ENCODE results near the gene PTOV1.

The PTOV1 gene

DNA sequence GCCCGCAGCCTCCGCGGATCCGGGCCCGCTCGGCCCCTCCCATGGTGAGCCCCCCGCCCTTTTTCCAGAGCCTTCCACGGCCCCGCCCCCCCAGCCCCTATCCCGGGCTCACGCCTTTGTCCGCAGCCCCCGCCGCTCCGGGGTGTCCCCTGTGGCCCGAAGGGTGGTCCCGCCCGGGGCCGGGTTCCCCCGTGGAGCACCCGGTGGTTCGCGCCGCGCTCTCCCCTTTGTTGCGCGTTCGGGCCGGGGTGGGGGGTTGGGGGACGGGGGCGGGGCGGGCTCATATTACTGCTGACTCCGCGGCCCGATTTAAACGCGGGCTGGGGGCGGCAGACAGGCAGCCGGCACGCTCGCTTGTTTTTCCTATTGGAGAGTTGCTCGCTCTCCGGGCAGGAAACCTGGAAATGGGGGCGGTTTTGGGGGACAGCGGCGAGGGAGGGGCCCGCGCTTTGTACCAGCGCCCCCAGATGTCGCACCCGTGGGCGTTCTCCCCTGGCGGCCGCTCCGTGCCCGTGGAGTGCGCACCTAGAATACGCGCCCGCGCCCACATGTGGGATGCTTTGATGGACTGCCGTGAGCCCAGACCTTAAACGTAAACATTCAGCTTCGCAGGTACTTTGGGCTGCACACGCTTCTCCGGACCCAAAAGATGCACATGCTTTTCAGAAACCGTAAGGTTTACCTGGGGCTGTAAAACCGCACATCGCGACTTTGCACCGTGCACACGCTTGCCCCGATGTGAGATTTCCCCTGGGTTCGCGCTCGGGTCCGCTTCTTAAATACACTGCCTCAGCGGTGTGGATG lies 699 bp downstream of the PTOV1 start:
- Histone ChIP-seq H3K4me1 (ENCODE audit: control insufficient read depth, insufficient read depth, low read length) (peaks cover 17% of the 10 kb centered on the region; the same call in 1 of the 2 replicates), H3K27ac (ENCODE audit: extremely low read depth, low read depth, low read length) (peak overlapping the region; percentile 99), H3K4me3 (ENCODE audit: low read depth, low read length) (peak overlapping the region; percentile 76), H3K9me3 (ENCODE audit: control insufficient read depth, insufficient read depth, low read depth, low read length) (no peaks in the 10 kb centered on the region), H3K36me3 (ENCODE audit: control insufficient read depth in 2 of 2, insufficient read depth in 1 of 2, low read length in 2 of 2) (peaks cover 0 to 27% of the 10 kb centered on the region in 2 experiments; a peak in 2 of 3 replicates)
- CTCF ChIA-PET, result interaction anchor here (0.5 to 1.4 kb wide), 2 partner anchors 14 to 16 kb away, joined by 3 to 4 read pairs; no protein-coding TSS in a partner anchor
- POLR2A ChIA-PET, result interaction anchor here (0.5 to 8.8 kb wide), 11 partner anchors 7 to 78 kb away, joined by 3 to 128 read pairs (median 6); partner anchors contain the start of genes AKT1S1, ATF5, FUZ and MED25
- TF ChIP-seq ZNF658 (tag by site-specific recombination; IDR thresholded peaks at IDR 0.05) (no peak), ZBTB26 (tag by site-specific recombination; optimal IDR thresholded peaks at IDR 0.05) (peak; percentile 85), PBX3 (CRISPR knock-in tag; IDR thresholded peaks at IDR 0.05) (0 out of 2 replicates have a peak, but pooled peaks have one; percentile 61), SP3 (tag by site-specific recombination; IDR thresholded peaks at IDR 0.05) (0 out of 2 replicates have a peak, but pooled peaks have one; percentile 5), PATZ1 (tag by site-specific recombination; IDR thresholded peaks at IDR 0.05) (peak; percentile 44; the same call in 1 of the 2 replicates), EGR2 (tag by site-specific recombination; IDR thresholded peaks at IDR 0.05; ENCODE audit: low read depth) (peak; percentile 77), ZNF302 (tag by site-specific recombination; IDR thresholded peaks at IDR 0.05; ENCODE audit: low read depth) (no peak), ZNF707 (tag by site-specific recombination; IDR thresholded peaks at IDR 0.05) (no peak), ZBTB10 (tag by site-specific recombination; IDR thresholded peaks at IDR 0.05) (peak; percentile 21; the same call in 1 of the 2 replicates), ZNF292 (tag by site-specific recombination; IDR thresholded peaks at IDR 0.05; ENCODE audit: borderline replicate concordance, low read depth) (no peak), ZBTB11 (tag by site-specific recombination; conservative IDR thresholded peaks at IDR 0.05; ENCODE audit: low read depth) (0 out of 2 replicates have a peak, but pooled peaks have one; percentile 37), ZFHX2 (tag by site-specific recombination; conservative IDR thresholded peaks at IDR 0.05) (peak; percentile 92), ZNF391 (tag by site-specific recombination; IDR thresholded peaks at IDR 0.05; ENCODE audit: borderline replicate concordance, low read depth) (peak; percentile 25; the same call in 1 of the 2 replicates), ZNF623 (tag by site-specific recombination; IDR thresholded peaks at IDR 0.05) (no peak), ZNF670 (tag by site-specific recombination; IDR thresholded peaks at IDR 0.05; ENCODE audit: low read depth) (no peak), ZNF449 (tag by site-specific recombination; IDR thresholded peaks at IDR 0.05) (0 out of 2 replicates have a peak, but pooled peaks have one; percentile 39), KLF9 (tag by site-specific recombination; IDR thresholded peaks at IDR 0.05; ENCODE audit: low read depth) (0 out of 2 replicates have a peak, but pooled peaks have one; percentile 8)
- TF ChIP-seq, protein P1, sequence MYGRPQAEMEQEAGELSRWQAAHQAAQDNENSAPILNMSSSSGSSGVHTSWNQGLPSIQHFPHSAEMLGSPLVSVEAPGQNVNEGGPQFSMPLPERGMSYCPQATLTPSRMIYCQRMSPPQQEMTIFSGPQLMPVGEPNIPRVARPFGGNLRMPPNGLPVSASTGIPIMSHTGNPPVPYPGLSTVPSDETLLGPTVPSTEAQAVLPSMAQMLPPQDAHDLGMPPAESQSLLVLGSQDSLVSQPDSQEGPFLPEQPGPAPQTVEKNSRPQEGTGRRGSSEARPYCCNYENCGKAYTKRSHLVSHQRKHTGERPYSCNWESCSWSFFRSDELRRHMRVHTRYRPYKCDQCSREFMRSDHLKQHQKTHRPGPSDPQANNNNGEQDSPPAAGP (tag by site-specific recombination; IDR thresholded peaks at IDR 0.05), result no peak
- TF ChIP-seq, protein P2, sequence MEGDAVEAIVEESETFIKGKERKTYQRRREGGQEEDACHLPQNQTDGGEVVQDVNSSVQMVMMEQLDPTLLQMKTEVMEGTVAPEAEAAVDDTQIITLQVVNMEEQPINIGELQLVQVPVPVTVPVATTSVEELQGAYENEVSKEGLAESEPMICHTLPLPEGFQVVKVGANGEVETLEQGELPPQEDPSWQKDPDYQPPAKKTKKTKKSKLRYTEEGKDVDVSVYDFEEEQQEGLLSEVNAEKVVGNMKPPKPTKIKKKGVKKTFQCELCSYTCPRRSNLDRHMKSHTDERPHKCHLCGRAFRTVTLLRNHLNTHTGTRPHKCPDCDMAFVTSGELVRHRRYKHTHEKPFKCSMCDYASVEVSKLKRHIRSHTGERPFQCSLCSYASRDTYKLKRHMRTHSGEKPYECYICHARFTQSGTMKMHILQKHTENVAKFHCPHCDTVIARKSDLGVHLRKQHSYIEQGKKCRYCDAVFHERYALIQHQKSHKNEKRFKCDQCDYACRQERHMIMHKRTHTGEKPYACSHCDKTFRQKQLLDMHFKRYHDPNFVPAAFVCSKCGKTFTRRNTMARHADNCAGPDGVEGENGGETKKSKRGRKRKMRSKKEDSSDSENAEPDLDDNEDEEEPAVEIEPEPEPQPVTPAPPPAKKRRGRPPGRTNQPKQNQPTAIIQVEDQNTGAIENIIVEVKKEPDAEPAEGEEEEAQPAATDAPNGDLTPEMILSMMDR (tag by site-specific recombination; IDR thresholded peaks at IDR 0.05), result peak; percentile 31; the same call in 1 of the 2 replicates

Measured in HEK293 (cell line).